SK-N-DZ (cell line): ENCODE data around the gene USP38.
"Not testable (repeated sequence)": the region's sequence is repeated elsewhere in the genome, so short reads cannot be mapped to it uniquely, and the experiment has no call there.

Source experiments
- DNase-seq: peaks from one replicate; pipeline ENCODE4 v3.0.0-alpha.2; 2015; ENCODE audit warnings: low spot score

The USP38 gene

DNA sequence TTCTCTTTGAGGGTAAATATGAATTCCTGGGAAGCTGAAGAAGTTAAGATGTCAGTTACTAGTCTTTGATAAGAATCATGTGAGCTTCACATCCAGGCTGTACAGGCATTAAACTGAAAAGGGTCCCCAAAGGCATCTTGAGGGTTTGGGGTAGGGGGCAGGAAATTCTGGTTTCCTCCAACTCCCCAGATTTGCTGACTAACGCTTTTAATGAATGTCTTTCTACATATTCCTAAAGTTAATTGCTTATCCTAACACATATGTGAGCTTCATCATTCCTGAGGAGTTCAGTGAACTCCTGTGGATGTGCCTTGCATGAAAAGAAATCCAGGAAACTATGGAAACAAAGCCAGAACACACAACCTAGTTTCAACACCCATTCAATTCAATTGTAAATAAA lies 78.1 kb downstream of the USP38 start:
- DNase-seq = no peak

DNA sequence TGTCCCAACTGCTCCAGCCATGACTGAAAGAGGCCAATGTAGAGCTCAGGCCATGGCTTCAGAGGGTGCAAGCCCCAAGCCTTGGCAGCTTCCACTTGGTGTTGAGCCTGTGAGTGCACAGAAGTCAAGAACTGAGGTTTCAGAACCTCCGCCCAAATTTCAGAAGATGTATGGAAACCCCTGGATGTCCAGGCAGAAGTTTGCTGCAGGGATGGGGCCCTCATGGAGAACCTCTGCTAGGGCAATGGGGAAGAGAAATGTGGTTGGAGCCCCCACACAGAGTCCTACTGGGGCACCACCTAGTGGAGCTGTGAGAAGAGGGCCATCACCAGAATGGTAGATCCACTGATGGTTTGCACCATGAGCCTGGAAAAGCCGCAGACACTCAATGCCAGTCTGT lies 83.0 kb downstream of the USP38 start:
- not testable (repeated sequence) for DNase-seq

DNA sequence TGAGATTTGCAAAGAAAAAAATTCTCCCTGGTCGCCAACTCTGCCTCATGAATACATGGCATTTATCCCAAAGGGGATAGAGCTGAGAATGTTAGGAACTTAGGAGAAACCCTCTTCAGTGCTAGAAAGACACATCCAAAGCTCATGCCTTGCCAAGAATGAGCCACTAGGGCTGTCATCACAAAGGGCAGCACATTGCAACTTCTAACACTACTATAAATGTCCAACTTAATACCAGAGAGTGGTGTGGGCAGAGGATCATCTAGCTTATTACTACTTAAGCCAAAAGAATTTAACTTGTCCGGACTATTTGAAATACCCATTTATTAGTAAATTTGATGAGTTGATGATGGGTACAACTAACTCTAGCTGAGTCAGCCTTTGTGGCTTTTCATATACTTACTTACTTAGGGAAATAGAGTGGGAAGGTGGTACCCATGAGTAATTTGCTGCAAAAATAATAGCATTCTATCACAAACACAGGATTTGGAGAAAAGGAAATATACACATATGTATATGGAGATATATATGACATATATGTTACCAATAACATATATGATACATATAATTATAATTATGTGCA lies 85.6 kb downstream of the USP38 start:
- DNase-seq = no peak
